K562 (cell line): Measurements from ENCODE around the gene PRKG1. TPM values are rescaled to one million over a fixed set of nuclear protein-coding genes. Genes with fewer than 3 reads are reported as not detected.

ENCODE experiments used
- ATAC-seq: fragments of 200-7000 bp; cut with Tn5 transposase; 3 replicates; pipeline ENCODE4 v1.9.1; 2020; ENCODE audit warnings: moderate library complexity
- BruUV-seq: library from RNA; stranded (reverse); fragments of 400-500 nt; replicated peaks from 2 replicates; lab custom pipeline; 2021; lab: Mats Ljungman, UMichigan
- CTCF ChIA-PET: fragments of 300-600 bp; formaldehyde crosslinking; extraction: SDS; loops from one replicate; lab custom pipeline; 2021; ENCODE audit warnings: low intra/inter-chr PET ratio; lab: Yijun Ruan, JAX
- POLR2A ChIA-PET: fragments of 300-600, 350-650 bp; sonication (Branson Sonifier 250); formaldehyde crosslinking; extraction: SDS; loops from one replicate; lab custom pipeline; 2021; ENCODE audit warnings: antibody characterized with exemption, inconsistent platforms; lab: Yijun Ruan, JAX
- DNase-seq, 4 experiments: peaks; one replicate each; pipeline versions ENCODE4 v3.0.0 to v3.0.0-alpha.2; 2011 to 2018; ENCODE audit warnings: low spot score in 3 of 4, mixed read lengths in 3 of 4; ENCODE audit errors: extremely low read depth in 1 of 4
- FAIRE-seq: peaks from 2 replicates; lab custom pipeline; 2011; peaks lifted over from hg19 to GRCh38; lab: Jason Lieb, UNC
- H2AFZ ChIP-seq: 2 replicates; pipeline ENCODE4 v1.6.0; 2011; ENCODE audit warnings: low read depth, low read length, control low read depth, inconsistent platforms
- H3K27ac ChIP-seq: fragments of 200-600 bp; 3 replicates; pipeline ENCODE4 v1.8.0; 2011; ENCODE audit warnings: low read depth, mild to moderate bottlenecking, control low read depth, inconsistent platforms, low read length, moderate library complexity, mixed read lengths; ENCODE audit errors: extremely low read depth
- H3K27me3 ChIP-seq, 2 experiments: fragments of 300-600 bp in 1 of 2; 2 replicates in 1 of 2; 3 replicates in 1 of 2; pipeline versions ENCODE4 v1.6.0 to v1.8.0; 2011; ENCODE audit warnings: inconsistent platforms in 2 of 2, low read length in 2 of 2, mild to moderate bottlenecking in 1 of 2, mixed read lengths in 1 of 2, moderate library complexity in 1 of 2; ENCODE audit not compliant: control insufficient read depth in 2 of 2, insufficient read depth in 2 of 2
- H3K36me3 ChIP-seq: fragments of 300-600 bp; 3 replicates; pipeline ENCODE4 v1.8.0; 2011; ENCODE audit warnings: mild to moderate bottlenecking, low read length, inconsistent platforms; ENCODE audit not compliant: control insufficient read depth, insufficient read depth
- H3K4me1 ChIP-seq, 2 experiments: fragments of 200-600 bp in 1 of 2; replicated peaks in 1 of 2; 2 replicates in 1 of 2; 3 replicates in 1 of 2; pipeline versions ENCODE4 v1.5.1 to v1.8.0; 2011; ENCODE audit warnings: inconsistent platforms in 2 of 2, low read length in 2 of 2, mild to moderate bottlenecking in 1 of 2, mixed read lengths in 1 of 2, moderate library complexity in 1 of 2; ENCODE audit not compliant: control insufficient read depth in 2 of 2, insufficient read depth in 2 of 2
- H3K4me2 ChIP-seq: 2 replicates; pipeline ENCODE4 v1.6.1; 2011; ENCODE audit warnings: low read length, control low read depth, inconsistent platforms, mixed read lengths; ENCODE audit not compliant: insufficient read depth
- H3K4me3 ChIP-seq: fragments of 200-600 bp; sonication (generic), shearing (Covaris generic); 2 replicates; pipeline ENCODE4 v1.5.1; 2016; ENCODE audit warnings: control low read depth, inconsistent platforms
- H3K79me2 ChIP-seq: fragments of 200-600 bp; 3 replicates; pipeline ENCODE4 v1.8.0; 2011; ENCODE audit warnings: low read length, inconsistent platforms; ENCODE audit not compliant: control insufficient read depth, insufficient read depth
- H3K9ac ChIP-seq, 2 experiments: 2 replicates each; pipeline versions ENCODE4 v1.6.0 to v1.6.1; 2011; ENCODE audit warnings: low read depth in 2 of 2, low read length in 2 of 2, control low read depth in 1 of 2, inconsistent platforms in 1 of 2, mild to moderate bottlenecking in 1 of 2, mixed read lengths in 1 of 2; ENCODE audit not compliant: insufficient read depth in 1 of 2
- H3K9me1 ChIP-seq: one replicate; pipeline ENCODE4 v1.6.0; 2011; ENCODE audit warnings: inconsistent platforms, mild to moderate bottlenecking, low read length, moderate library complexity; ENCODE audit not compliant: control insufficient read depth, insufficient read depth
- H3K9me3 ChIP-seq: replicated peaks from 2 replicates; pipeline ENCODE4 v1.5.1; 2011; ENCODE audit warnings: low read depth, low read length, inconsistent platforms; ENCODE audit not compliant: control insufficient read depth, insufficient read depth
- H4K20me1 ChIP-seq: replicated peaks from 2 replicates; pipeline ENCODE4 v1.6.1; 2011; ENCODE audit warnings: low read length, inconsistent platforms, mixed read lengths; ENCODE audit not compliant: control insufficient read depth, insufficient read depth
- DIDO1 ChIP-seq: fragments of 450-650 bp; IDR thresholded peaks from 2 replicates; pipeline ENCODE4 v1.6.1; 2016; ENCODE audit warnings: low read depth, missing biosample characterization, missing genetic modification characterization
- GATAD2B ChIP-seq: fragments of 450-650 bp; IDR thresholded peaks from 2 replicates; pipeline ENCODE4 v1.6.1; 2017; ENCODE audit warnings: mild to moderate bottlenecking, borderline replicate concordance
- GTF2E2 ChIP-seq: fragments of 200-800 bp; sonication (Bioruptor generic); IDR thresholded peaks from 2 replicates; pipeline ENCODE4 v1.6.1; 2016; ENCODE audit warnings: missing genetic modification characterization, missing compliant biosample characterization
- KLF6 ChIP-seq: fragments of 250-450 bp; sonication (Bioruptor Pico); IDR thresholded peaks from 2 replicates; pipeline ENCODE4 v1.4.0; 2020; ENCODE audit warnings: mild to moderate bottlenecking, moderate library complexity, borderline replicate concordance
- MEF2D ChIP-seq: conservative IDR thresholded peaks from 2 replicates; pipeline ENCODE4 v1.6.1; 2016; ENCODE audit warnings: low read depth, missing genetic modification characterization, missing compliant biosample characterization
- NFE2L1 ChIP-seq: fragments of 450-650 bp; IDR thresholded peaks from 2 replicates; pipeline ENCODE4 v1.6.1; 2016; ENCODE audit warnings: missing genetic modification characterization, low read depth, mild to moderate bottlenecking, missing compliant biosample characterization, moderate library complexity, borderline replicate concordance
- POLR2AphosphoS2 ChIP-seq: IDR thresholded peaks from 2 replicates; pipeline ENCODE4 v1.6.1; 2012; ENCODE audit warnings: low read length, improper control_type of control experiment
- RBBP5 ChIP-seq: fragments of 200-600 bp; sonication (generic); IDR thresholded peaks from 2 replicates; pipeline ENCODE4 v1.6.1; 2012; ENCODE audit warnings: borderline replicate concordance, mild to moderate bottlenecking, low read length, control low read depth, inconsistent platforms; ENCODE audit not compliant: insufficient read depth, poor library complexity, severe bottlenecking
- TAF1 ChIP-seq: IDR thresholded peaks from 2 replicates; pipeline ENCODE4 v1.6.1; 2011; ENCODE audit warnings: mild to moderate bottlenecking, low read length, moderate library complexity; ENCODE audit not compliant: insufficient read depth, control insufficient read depth, severe bottlenecking; ENCODE audit errors: extremely low read depth
- ZNF212 ChIP-seq: fragments of 450-650 bp; formaldehyde crosslinking; IDR thresholded peaks from 2 replicates; pipeline ENCODE4 v1.4.0; 2020; ENCODE audit warnings: mild to moderate bottlenecking
- WGBS: fragments of 100-300 bp; shearing (Covaris generic); methylation state at CpG from one replicate; pipeline ENCODE4 v1.1.6; 2016; ENCODE audit warnings: low coverage, mixed read lengths; ENCODE audit not compliant: insufficient coverage; ENCODE audit errors: missing lambda C conversion rate; 5-methylcytosine and 5-hydroxymethylcytosine counted together
- in situ Hi-C: fragments of 300-500 bp; cut with MboI; formaldehyde crosslinking; loops from 4 replicates; pipeline ENCODE4 v1.15.0; 2018; ENCODE audit warnings: inconsistent platforms, mixed read lengths
- intact Hi-C: fragments of 100-400 bp; cut with micrococcal nuclease; formaldehyde crosslinking; loops from 2 replicates; pipeline ENCODE4 v1.14.2; 2022
- polyA plus RNA-seq, 8 experiments: library from polyadenylated mRNA; depleted of rRNA in 4 of 8; stranded (reverse) in 5 of 8; unstranded in 3 of 8; fragments of >200 nt; fragmentation: Nextera tagmentation in 2 of 8; fragmentation: Illumina TruSeq in 1 of 8; extraction: Ambion mirVana in 2 of 8; extraction: Trizol in 1 of 8; gene quantifications; 2 replicates each; pipeline versions ENCODE4 v1.2.1 to v1.2.3, GENCODE V29; 2011 to 2014; ENCODE audit warnings: inconsistent platforms in 1 of 8, missing spikeins in 1 of 8
- total RNA-seq, 7 experiments: library from RNA; depleted of rRNA in 6 of 7; stranded (reverse); fragments of >200 nt in 6 of 7; fragmentation: Illumina TruSeq in 2 of 7; extraction: Trizol in 2 of 7; gene quantifications; 2 replicates each; pipeline versions ENCODE4 v1.2.1 to v1.2.3, GENCODE V29; 2011 to 2021; ENCODE audit warnings: low replicate concordance in 1 of 7

The PRKG1 gene
- total and polyA plus RNA-seq, 9 of the 15 experiments (the other 6 are each of a cell fraction or from before 2014, with no cell fraction given): 0.22 TPM; not detected in 8

- no peak for ATAC-seq
- Histone ChIP-seq H3K4me1 (no peaks in the 10 kb centered on the region), H4K20me1 (no peaks in the 10 kb centered on the region), H3K4me3 (no peak overlapping the region), H3K9me3 (no peaks in the 10 kb centered on the region), H3K27ac (no peak overlapping the region), H2AFZ (no peak overlapping the region), H3K9me1 (no peaks in the 10 kb centered on the region), H3K79me2 (no peaks in the 10 kb centered on the region), H3K27me3 (no peaks in the 10 kb centered on the region), H3K4me2 (no peak overlapping the region), H3K36me3 (no peaks in the 10 kb centered on the region), H3K9ac (no peak overlapping the region)
- FAIRE-seq: no peak
- 4% methylated on average over 3 of the region's 3 CpGs for WGBS
- CTCF ChIA-PET: no interaction called here
- in situ Hi-C loops: no loop called here
- BruUV-seq: no TSS peak
- no peak for DNase-seq
- POLR2A ChIA-PET: no interaction called here
- no peak for TF ChIP-seq DIDO1
- TF ChIP-seq NFE2L1 (tag): no peak
- TF ChIP-seq KLF6 (CRISPR knock-in tag): no peak
- TF ChIP-seq RBBP5: no peak
- TF ChIP-seq GTF2E2 (tag): no peak
- no peak for TF ChIP-seq TAF1
- no peak for TF ChIP-seq POLR2AphosphoS2
- no peak for TF ChIP-seq ZNF212
- TF ChIP-seq GATAD2B: no peak
- no peak for TF ChIP-seq MEF2D (tag)
- intact Hi-C loops: no loop called here
These were observed 323.0 kb downstream of the PRKG1 start for GRCh38 chr10:51397244-51397643.
